ENCODE measurements around the gene SEMA4F. TPM values are rescaled to one million over a fixed set of nuclear protein-coding genes. Genes with fewer than 3 reads are reported as not detected.

Gene SEMA4F
- total RNA-seq, 1 donor from 2014 or later, result 18.1 TPM

DNA sequence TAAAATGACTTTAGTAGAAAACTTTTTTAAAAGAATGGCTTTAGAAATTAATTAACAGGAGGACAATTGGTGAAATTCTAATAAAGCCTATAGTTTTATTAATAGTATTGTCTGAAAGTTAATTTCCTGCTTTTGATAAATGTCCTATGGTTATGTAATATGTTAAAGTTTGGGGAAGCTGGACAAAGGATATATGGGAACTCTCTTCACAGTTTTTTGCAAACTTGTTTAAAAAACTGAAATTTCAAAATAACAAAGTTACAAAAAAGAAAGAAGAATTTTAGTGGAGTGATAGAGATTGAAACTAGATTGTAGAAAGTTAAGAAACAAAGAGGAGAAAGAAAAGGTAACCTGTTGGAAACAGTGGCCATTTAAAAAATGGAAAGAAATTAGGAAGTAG, 67.3 kb downstream of the SEMA4F start:
- Mint-ChIP-seq H3K27ac (no peak overlapping the region), H3K4me1 (no peaks in the 10 kb centered on the region), H3K9me3 (no peaks in the 10 kb centered on the region), H3K27me3 (ENCODE audit: low read depth) (peaks cover 13% of the 10 kb centered on the region), H3K4me3 (no peak overlapping the region), H3K36me3 (no peaks in the 10 kb centered on the region)
- no peak for TF ChIP-seq CTCF (IDR thresholded peaks at IDR 0.05; ENCODE audit: unreplicated experiment)
- no peak for DNase-seq (ENCODE audit: low spot score in 2 of 2, unreplicated experiment in 2 of 2)

DNA sequence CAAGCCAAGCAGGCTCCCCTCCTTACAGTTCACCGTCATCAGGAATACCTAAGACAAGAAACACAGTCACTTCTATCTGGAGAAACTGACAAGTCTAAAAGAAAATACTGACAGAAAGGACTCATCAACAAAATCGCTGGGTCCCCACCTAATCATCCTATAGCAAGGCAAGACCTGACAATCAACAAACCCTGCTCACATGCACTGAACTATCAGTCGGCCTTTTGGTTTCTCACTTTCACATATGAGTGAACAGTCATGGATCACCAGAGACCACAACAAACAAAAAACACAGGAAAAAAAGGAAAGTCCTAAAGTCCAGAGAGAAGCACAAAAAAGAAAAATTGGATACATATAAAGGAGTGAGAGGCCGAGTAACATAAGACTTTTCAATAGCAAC, 70.4 kb downstream of the SEMA4F start:
- DNase-seq (ENCODE audit: low spot score in 2 of 2, unreplicated experiment in 2 of 2), result no peak
- no peaks in the 10 kb centered on the region for H3K4me1 Mint-ChIP-seq
- peaks cover 27% of the 10 kb centered on the region for H3K27me3 Mint-ChIP-seq (ENCODE audit: low read depth)
- no peaks in the 10 kb centered on the region for H3K36me3 Mint-ChIP-seq
- no peak overlapping the region for H3K4me3 Mint-ChIP-seq
- no peak for TF ChIP-seq CTCF (IDR thresholded peaks at IDR 0.05; ENCODE audit: unreplicated experiment)
- no peak overlapping the region for H3K27ac Mint-ChIP-seq
- H3K9me3 Mint-ChIP-seq, result peaks cover 12% of the 10 kb centered on the region

DNA sequence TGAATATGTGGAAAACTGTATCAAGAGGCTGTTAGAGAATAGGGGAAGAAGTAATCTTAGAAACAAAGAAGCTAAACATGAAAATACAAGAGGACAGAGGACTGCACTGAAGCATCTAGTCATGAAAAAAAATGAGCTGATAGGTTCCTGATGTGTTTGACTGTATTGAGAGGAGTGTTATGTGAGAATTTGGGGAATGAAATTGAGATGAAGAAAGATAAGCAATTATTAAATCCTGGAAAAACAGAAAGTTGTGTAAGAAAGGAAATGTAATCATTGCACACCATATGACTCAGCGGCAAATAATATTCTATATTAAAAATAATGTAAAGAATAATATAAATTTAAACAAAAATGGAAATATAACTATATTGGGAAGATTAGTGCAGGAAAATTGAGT, 71.2 kb downstream of the SEMA4F start:
- DNase-seq (ENCODE audit: low spot score in 2 of 2, unreplicated experiment in 2 of 2), result no peak
- peaks cover 25% of the 10 kb centered on the region for H3K27me3 Mint-ChIP-seq (ENCODE audit: low read depth)
- no peaks in the 10 kb centered on the region for H3K4me1 Mint-ChIP-seq
- H3K4me3 Mint-ChIP-seq, result no peak overlapping the region
- peaks cover 12% of the 10 kb centered on the region for H3K9me3 Mint-ChIP-seq
- no peak overlapping the region for H3K27ac Mint-ChIP-seq
- no peaks in the 10 kb centered on the region for H3K36me3 Mint-ChIP-seq
- TF ChIP-seq CTCF (IDR thresholded peaks at IDR 0.05; ENCODE audit: unreplicated experiment), result no peak

- TF ChIP-seq CTCF (IDR thresholded peaks at IDR 0.05; ENCODE audit: unreplicated experiment), result no peak
- Mint-ChIP-seq H3K9me3 (peaks cover 12% of the 10 kb centered on the region), H3K27me3 (ENCODE audit: low read depth) (peaks cover 21% of the 10 kb centered on the region), H3K27ac (no peak overlapping the region), H3K4me3 (no peak overlapping the region), H3K4me1 (no peaks in the 10 kb centered on the region), H3K36me3 (no peaks in the 10 kb centered on the region)
- no peak for DNase-seq (ENCODE audit: low spot score in 2 of 2, unreplicated experiment in 2 of 2)
Measured at GRCh38 chr2:74728842-74729241, 74.8 kb downstream of the SEMA4F start.

- DNase-seq (ENCODE audit: low spot score in 2 of 2, unreplicated experiment in 2 of 2), result no peak
- H3K27me3 Mint-ChIP-seq (ENCODE audit: low read depth), result peaks cover 21% of the 10 kb centered on the region
- no peak overlapping the region for H3K4me3 Mint-ChIP-seq
- peaks cover 12% of the 10 kb centered on the region for H3K9me3 Mint-ChIP-seq
- no peak overlapping the region for H3K27ac Mint-ChIP-seq
- peaks cover 7% of the 10 kb centered on the region for H3K4me1 Mint-ChIP-seq
- no peak for TF ChIP-seq CTCF (IDR thresholded peaks at IDR 0.05; ENCODE audit: unreplicated experiment)
- no peaks in the 10 kb centered on the region for H3K36me3 Mint-ChIP-seq
Measured at GRCh38 chr2:74730530-74730929, 76.5 kb downstream of the SEMA4F start.

Other genes starting within 250 kb of the SEMA4F start
- gene C2orf81, start 232.6 kb upstream of the SEMA4F start, total RNA-seq, result 4.7 to 8.8 TPM (median 6.0 TPM) in 3 replicates
- 20.2 to 25.0 TPM (median 23.7 TPM) in 3 replicates for gene WDR54, start 232.5 kb upstream of the SEMA4F start, total RNA-seq
- gene RTKN, start 212.3 kb upstream of the SEMA4F start, total RNA-seq, result 85.0 to 88.9 TPM (median 86.4 TPM) in 3 replicates
- gene INO80B, start 199.2 kb upstream of the SEMA4F start, total RNA-seq, result 42.9 to 48.1 TPM (median 45.3 TPM) in 3 replicates
- 111 to 113 TPM (median 111 TPM) in 3 replicates for gene WBP1, start 195.8 kb upstream of the SEMA4F start, total RNA-seq
- 61.6 to 68.7 TPM (median 62.6 TPM) in 3 replicates for gene MOGS, start 188.9 kb upstream of the SEMA4F start, total RNA-seq
- gene MRPL53, start 181.6 kb upstream of the SEMA4F start, total RNA-seq, result 57.6 to 69.3 TPM (median 62.5 TPM) in 3 replicates
- 25.5 to 29.4 TPM (median 26.2 TPM) in 3 replicates for gene CCDC142, start 171.2 kb upstream of the SEMA4F start, total RNA-seq
- 26.1 to 27.3 TPM (median 26.1 TPM) in 3 replicates for gene TTC31, start 171.2 kb upstream of the SEMA4F start, total RNA-seq
- gene LBX2, start 154.6 kb upstream of the SEMA4F start, total RNA-seq, result 0.86 to 1.1 TPM (median 0.89 TPM) in 3 replicates
- gene PCGF1, start 146.6 kb upstream of the SEMA4F start, total RNA-seq, result 17.0 to 23.0 TPM (median 20.3 TPM) in 3 replicates
- 0.18 TPM in 1 of 3 replicates, not detected in the others for gene TLX2, start 139.8 kb upstream of the SEMA4F start, total RNA-seq
- 0.16 to 0.42 TPM (median 0.29 TPM) in 3 replicates for gene DQX1, start 128.0 kb upstream of the SEMA4F start, total RNA-seq
- gene AUP1, start 124.5 kb upstream of the SEMA4F start, total RNA-seq, result 86.2 to 89.4 TPM (median 86.8 TPM) in 3 replicates
- gene HTRA2, start 124.3 kb upstream of the SEMA4F start, total RNA-seq, result 25.1 to 26.1 TPM (median 25.7 TPM) in 3 replicates
- gene LOXL3, start 100.3 kb upstream of the SEMA4F start, total RNA-seq, result 20.3 to 26.7 TPM (median 21.9 TPM) in 3 replicates
- 10.7 to 11.9 TPM (median 10.8 TPM) in 3 replicates for gene DOK1, start 99.5 kb upstream of the SEMA4F start, total RNA-seq
- 7.4 to 7.9 TPM (median 7.7 TPM) in 3 replicates for gene M1AP, start 5.9 kb upstream of the SEMA4F start, total RNA-seq
- gene HK2, start 179.9 kb downstream of the SEMA4F start, total RNA-seq, result 16.6 to 17.7 TPM (median 16.9 TPM) in 3 replicates